ENCODE data around the gene L3MBTL4. TPM values are rescaled to one million over a fixed set of nuclear protein-coding genes. Genes with fewer than 3 reads are reported as not detected.

Gene L3MBTL4
- total RNA-seq, 4 donors from 2014 or later, result 6.0 to 14.8 (median 10.0) TPM

DNA sequence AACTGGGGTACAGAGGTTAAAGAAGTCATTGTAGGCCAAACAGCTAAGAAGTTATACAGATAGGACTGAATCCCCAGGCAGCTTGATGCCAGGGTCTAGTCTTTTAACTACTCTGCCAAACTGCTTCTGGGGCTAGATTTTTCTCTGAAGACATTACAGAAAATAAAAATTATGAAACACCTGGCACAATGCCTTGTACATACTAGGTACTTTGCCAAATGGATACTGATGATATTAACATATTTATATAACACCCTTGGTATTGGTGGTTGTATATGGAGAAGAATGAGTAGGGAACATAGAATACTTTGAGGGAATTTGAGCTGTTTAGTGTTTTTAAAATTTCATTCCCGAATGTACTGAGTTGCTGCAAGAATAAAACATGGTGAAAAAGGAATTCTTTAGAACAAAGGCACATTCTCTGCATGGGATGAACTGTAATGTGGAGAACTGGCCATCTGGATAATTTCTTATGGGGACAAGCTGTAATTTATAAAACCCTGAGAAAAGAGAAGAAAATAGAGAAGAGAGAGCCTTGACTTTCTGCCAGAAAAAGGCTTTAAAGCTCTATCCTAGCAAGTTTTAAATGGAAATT is 308.5 kb downstream of the L3MBTL4 start:
- TF ChIP-seq, protein P1, sequence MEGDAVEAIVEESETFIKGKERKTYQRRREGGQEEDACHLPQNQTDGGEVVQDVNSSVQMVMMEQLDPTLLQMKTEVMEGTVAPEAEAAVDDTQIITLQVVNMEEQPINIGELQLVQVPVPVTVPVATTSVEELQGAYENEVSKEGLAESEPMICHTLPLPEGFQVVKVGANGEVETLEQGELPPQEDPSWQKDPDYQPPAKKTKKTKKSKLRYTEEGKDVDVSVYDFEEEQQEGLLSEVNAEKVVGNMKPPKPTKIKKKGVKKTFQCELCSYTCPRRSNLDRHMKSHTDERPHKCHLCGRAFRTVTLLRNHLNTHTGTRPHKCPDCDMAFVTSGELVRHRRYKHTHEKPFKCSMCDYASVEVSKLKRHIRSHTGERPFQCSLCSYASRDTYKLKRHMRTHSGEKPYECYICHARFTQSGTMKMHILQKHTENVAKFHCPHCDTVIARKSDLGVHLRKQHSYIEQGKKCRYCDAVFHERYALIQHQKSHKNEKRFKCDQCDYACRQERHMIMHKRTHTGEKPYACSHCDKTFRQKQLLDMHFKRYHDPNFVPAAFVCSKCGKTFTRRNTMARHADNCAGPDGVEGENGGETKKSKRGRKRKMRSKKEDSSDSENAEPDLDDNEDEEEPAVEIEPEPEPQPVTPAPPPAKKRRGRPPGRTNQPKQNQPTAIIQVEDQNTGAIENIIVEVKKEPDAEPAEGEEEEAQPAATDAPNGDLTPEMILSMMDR (IDR thresholded peaks at IDR 0.05; ENCODE audit: low read depth), result no peak

DNA sequence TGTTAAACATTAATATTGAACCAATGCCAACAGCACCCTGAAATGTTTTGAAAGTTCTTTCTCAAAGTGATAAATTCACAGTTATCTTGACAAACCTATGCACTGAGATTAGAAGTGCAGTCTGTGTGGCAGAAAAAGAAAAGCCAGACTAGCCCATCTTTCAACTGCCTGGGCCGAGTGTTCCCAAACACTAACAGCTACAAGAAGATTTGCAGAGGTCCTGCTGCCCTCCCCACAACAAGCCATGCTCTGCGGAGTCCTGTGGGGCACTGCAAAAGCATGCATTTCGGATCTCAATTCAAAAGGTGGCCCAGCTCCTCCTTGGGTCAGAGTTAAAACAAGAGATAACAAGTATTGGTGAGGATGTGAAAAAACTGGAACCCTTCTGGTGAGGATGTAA is 311.0 kb downstream of the L3MBTL4 start:
- TF ChIP-seq, protein P1 (IDR thresholded peaks at IDR 0.05; ENCODE audit: low read depth), result no peak

DNA sequence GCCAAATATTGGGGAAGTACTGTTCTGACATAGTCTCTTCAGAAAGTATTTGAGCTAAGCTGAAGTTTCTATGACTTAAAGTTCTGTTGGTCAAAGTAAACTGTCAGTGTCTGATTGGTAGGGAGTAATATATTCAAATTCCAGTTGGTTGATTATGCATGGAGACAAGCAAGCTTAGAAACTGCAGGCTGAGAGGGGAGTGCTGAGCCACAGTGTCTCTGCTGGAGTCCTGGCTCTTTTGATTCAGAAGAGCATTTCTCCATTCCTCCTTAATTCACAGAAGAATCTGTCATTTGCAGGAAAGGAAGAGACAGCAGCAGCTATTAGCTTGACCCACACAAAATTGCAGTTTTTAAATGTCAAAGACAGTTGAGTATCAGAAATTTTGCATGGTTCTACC is 318.0 kb downstream of the L3MBTL4 start:
- TF ChIP-seq, protein P1 (IDR thresholded peaks at IDR 0.05; ENCODE audit: low read depth), result no peak

DNA sequence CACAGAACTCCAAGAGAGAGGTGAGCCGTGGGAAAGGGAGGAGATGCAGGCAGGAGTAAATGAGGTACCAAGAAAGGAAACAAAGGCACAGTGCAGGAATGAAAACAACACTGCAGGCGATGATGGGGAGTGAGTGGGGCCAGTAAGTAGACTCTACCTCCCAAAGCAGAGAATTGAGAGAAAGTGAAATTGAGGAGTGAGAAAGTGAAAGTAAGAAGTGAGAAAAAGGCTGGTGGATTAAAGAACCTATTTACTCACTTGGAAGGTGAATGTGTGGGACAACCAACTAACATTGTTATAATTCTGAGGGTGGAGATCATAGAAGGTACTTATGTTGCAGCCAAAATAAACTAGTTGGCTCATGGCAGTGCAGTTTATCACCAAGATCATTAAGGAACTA is 326.3 kb downstream of the L3MBTL4 start:
- TF ChIP-seq, protein P1 (IDR thresholded peaks at IDR 0.05; ENCODE audit: low read depth), result no peak

DNA sequence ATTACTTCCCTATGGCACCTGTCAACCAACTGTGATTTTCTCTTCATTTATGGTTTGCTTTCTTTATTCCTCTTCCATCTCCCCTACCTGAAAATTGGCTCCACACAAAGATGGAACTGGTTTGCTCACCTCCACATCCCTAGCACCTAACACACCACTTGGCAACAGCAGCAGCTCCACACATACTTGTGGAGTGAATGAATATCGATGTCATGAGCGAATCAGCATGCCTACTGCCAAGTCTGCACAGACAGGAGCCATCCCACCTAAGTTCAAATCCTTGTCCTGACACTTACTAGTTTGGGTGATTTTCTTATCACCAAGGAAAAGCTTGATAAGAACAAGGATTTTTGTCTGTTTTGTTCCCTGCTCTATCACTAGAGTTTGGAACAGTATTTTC is 328.0 kb downstream of the L3MBTL4 start:
- TF ChIP-seq, protein P1 (IDR thresholded peaks at IDR 0.05; ENCODE audit: low read depth), result no peak

DNA sequence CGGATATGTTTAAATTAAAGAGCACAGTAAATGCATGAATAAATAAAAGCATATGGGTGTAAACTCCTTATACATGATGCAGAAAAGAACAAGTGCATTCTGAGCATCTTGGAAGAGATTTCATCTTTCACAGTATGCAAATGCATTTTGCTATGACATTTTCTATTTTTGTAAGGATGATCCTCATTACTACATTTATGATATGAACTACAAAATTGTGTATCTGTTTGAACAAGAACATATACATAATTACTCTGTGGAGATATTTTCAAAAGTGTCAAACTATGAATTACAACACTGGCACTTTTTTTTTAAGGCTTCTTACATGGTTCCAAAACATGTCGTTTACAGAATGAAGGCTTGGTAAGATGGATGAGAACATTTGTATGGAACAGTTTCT is 335.3 kb downstream of the L3MBTL4 start:
- TF ChIP-seq, protein P1 (IDR thresholded peaks at IDR 0.05; ENCODE audit: low read depth), result no peak

DNA sequence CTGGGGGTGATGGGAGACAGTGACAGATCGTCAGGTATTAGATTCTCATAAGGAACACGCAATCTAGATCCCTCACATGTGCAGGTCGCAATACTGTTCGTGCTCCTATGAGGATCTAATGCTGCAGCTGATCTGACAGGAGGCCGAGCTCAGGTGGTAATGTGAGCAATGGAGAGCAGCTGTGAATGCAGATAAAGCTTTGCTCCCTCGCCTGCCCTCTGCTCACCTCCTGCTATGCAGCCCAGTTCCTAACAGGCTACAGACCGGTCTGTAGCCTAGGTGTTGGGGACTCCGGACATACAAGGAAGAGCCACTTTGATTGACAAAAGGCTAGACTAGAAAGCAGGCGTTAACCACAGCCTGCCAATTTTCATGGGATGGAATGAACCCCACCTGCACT is 335.8 kb downstream of the L3MBTL4 start:
- TF ChIP-seq, protein P1 (IDR thresholded peaks at IDR 0.05; ENCODE audit: low read depth), result no peak

Measured in subcutaneous adipose tissue (tissue), 4 donors.